ENCODE data around the gene CD28.

The CD28 gene

DNA sequence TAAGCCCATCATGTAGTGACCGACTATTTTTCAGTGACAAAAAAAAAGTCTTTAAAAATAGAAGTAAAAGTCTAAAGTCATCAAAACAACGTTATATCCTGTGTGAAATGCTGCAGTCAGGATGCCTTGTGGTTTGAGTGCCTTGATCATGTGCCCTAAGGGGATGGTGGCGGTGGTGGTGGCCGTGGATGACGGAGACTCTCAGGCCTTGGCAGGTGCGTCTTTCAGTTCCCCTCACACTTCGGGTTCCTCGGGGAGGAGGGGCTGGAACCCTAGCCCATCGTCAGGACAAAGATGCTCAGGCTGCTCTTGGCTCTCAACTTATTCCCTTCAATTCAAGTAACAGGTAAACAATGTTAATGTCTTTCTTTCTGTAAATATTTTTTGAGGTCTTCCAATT lies at the start of gene CD28:
CD28 (plus strand) TSS at position 237 of the 400 bp plus-strand sequence; CDS start at position 295, 58 bp downstream.
- peak; percentile 50 to 67 for DNase-seq (ENCODE audit: low read depth in 2 of 2)

DNA sequence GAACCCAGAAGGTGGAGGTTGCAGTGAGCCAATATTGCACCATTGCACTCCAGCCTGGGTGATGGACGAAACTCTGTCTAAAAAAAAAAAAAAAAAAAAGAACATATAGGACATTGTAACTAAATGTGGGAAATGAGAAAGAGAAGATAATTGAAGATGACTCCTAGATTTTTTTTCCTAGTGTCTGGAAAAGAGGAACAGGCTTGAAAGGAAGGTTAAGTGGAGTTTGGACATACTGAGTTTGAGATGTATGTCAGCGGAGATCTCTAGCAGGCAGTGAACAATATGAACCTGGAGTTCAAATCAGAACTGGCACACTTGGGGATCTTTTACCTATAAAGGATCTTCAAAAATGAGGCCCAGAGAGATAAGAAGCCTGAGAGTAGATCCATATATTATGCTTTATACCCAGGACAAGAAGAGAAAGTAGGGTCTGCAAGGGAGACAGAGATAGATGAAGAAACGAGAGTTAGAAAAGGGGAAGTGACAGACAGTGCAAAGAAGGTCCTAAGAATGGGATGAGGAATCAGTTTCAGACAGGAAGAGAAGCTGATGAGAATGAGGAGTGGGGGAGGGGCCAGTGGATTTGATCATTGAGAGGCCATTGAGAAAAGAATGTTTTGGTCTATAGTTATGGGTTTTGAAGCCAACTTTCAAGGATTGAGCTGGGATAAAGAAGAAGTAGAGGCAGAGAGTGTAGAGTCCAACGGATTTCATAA lies 46.9 kb upstream of the CD28 start:
- no peak for DNase-seq (ENCODE audit: low read depth in 2 of 2)

DNA sequence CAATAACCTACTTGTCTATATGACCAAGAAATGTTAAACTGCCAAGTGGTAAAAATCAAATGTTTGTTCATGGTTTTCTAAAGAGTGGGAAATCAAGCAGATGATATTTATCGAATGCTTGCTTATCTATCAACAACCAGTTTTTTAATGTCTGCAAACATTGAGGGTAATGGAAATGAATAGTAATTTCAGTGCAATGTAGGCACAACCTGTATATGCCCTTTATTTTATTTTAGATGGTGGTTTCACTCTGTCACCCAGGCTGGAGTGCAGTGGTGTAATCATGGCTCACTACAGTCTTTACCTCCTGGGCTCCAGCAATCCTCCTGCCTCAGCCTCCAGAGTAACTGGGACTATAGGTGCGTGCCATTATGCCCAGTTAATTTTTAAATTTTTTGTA lies 46.0 kb upstream of the CD28 start:
- no peak for DNase-seq (ENCODE audit: low read depth in 2 of 2)

DNA sequence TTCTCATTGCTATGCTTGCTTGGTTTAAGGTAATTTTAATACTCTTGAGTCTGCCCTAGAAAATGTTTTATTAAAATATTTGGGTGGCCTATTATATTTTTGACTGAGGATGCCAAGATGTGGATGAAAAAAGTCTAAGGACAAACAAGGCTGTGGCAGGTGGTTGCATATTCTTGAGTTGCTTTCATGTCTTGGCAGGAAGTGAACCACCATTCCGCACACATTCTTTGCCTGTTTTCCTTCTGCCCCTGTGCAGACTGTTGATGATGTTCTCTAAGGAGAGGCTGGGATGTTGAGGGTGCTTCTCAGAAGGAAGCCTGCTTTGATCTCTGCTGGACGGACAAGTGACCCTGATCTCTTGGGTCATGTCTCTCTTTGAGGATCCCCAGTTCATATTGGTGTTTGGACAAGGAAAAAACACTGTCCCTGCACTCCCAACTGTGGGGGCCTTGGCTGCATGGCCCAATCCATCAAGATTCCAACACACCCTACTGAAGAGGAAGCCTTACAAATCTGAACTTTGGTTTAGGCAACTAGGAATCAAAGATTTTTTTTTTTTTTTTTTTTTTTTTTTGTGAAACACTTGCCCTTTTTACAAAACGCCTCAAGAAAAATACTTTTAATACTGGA lies 45.0 kb upstream of the CD28 start:
- no peak for DNase-seq (ENCODE audit: low read depth in 2 of 2)

DNA sequence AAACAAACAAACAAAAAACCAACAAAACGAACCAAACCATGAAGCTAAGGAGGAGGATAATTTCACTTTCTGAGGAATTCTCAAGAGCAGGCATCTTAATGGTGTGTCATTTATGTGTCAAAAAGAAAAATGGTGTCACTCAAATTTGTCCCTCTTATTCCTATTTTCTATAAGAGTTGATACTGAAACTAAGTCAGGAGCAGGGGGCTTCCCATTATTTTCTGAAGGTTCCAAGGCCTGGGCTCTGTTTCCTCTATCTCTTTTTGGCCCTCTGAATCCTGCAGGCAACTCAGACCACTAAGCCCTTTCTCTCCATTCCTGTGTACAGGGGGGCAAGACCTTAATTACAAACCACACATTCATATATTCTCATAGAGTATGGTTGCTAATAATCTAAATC lies 44.0 kb upstream of the CD28 start:
- no peak for DNase-seq (ENCODE audit: low read depth in 2 of 2)

DNA sequence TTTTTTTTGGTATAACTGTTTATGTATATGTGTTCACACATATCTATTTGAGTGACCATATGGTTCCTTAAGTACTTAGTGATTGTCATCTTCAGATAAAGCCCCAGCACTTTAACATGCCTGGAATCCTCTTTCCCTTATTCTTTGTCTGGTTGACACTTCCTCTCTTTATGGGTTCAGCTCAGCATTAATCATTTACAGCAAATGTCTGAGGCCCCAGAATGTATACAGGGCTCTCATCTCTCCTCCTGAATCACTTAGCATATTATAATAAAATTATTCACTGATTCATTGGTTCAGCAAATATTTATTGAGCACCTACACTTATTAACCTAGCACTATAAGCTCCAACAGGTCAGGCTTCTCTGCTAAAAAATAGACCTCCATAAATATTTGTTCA lies 43.5 kb upstream of the CD28 start:
- no peak for DNase-seq (ENCODE audit: low read depth in 2 of 2)

DNA sequence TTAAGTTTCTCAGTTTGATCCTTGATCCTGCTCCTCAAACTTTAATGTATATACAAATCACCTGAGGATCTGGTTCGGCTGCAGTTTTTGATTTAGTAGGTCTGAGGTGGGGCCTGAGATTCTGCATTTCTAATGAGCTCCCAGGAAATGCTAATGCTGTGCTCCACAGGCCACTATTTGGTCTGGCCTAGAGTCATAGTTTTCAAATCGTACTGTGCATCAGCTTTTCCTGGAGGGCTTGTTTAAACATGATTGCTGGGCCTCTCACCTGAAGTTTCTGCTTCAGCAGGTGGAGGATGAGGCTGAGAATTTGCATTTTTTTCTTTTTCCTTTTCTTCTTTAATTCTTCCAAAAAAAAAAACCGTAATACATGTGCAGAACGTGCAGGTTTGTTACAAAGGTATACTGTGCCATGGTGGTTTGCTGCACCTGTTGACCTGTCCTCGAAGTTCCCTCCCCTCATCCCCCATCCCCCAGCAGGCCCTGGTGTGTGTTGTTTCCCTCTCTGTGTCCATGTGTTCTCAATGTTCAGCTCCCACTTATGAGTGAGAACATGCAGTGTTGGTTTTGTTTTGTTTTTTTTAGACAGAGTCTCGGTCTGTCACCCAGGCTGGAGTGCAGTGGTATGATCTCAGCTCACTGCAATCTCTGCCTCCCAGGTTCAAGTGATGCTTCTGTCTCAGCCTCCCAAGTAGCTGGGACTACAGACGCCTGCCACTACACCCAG lies 42.2 kb upstream of the CD28 start:
- DNase-seq (ENCODE audit: low read depth in 2 of 2) = no peak

DNA sequence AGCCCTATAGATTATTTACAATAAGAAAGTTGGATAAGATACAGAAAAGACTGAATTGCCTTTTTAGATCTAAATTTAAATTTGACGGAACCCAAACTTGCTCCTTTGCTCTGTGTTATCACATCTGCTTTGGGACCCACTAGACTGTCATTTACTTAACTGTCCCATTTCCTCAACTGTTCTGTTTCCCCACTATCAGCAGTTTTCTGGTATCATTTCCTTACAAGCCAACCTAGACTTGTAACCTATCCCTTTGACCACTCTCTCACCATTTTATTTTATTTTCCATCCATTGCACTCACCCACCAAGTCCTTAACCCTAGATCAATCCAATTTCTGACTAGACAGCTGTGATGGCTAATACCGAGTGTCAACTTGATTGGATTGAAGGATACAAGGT lies 38.6 kb upstream of the CD28 start:
- no peak for DNase-seq (ENCODE audit: low read depth in 2 of 2)

DNA sequence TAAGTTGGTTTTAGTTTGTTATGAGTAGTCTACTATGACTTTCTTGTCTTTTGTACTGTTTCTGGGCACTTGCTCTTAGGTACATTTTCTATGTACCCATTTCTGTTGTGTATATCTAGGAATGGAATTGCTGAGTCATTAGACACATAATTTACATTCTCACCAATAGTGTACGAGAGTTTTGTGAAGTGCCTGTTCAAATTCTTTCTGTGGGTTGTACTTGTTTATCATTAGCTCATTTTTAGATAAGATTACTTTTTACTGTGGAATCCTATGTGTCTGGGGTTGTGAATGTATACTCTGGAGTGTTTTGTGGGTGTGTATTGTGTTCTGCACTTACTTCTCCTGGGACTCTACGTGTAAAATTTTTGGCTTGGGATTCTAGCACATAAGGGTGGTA lies 36.6 kb upstream of the CD28 start:
- DNase-seq (ENCODE audit: low read depth in 2 of 2) = no peak

DNA sequence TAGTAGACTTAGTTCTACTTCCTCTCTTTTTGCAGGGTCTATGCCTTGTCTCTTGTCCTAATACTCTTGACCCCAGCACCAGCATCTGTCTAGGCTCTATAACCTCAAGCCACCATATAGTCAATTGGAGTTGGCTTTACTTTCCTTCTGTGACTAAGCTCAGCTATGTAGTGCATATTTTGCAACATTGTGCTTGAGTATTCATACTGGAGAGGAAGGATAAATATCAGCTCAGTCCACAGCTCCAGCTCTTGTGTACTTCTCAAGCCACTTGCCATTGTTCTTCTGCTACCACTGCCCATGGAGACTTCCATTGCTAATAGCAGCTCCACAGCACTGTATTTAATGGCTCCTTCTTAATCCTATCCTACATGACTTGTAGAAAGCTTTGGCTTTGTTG lies 35.5 kb upstream of the CD28 start:
- DNase-seq (ENCODE audit: low read depth in 2 of 2) = no peak

DNA sequence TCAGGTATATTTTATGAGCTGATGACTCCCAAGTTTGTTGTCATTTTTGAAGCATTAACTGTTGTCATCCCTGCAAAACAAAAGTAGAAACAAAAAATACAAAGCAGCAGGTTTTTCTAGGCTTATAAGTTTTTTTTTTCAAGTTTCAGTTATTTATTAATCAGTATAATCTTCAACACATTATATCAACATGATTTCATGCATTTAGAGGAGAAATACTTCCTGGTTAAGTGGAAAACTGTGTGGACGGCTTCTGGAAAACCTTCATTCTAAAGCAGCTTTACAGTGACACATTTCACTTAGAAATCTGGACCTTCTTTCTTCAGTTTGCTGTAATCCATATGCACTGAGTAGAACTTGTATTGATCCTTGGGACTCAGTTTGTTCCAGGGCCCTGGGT lies 34.6 kb upstream of the CD28 start:
- no peak for DNase-seq (ENCODE audit: low read depth in 2 of 2)

DNA sequence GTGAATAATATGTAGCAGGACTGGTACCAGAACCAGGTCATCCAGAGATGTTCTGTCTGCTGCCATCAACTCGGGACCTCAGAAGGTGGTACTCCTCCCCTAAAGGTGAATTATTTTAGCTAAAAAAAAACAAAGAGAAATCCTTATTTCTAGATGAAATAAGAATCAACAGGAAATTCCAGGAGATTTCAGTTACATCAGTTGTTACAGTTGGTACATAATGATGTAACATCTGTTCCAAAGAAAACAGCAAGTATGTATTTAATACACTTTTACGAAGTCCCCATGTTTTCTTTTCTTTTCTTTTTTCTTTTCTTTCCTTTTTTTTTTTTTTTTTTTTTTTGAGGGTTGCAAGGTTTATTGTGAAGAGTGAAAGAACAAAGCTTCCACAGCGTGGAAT lies 33.6 kb upstream of the CD28 start:
- no peak for DNase-seq (ENCODE audit: low read depth in 2 of 2)

DNA sequence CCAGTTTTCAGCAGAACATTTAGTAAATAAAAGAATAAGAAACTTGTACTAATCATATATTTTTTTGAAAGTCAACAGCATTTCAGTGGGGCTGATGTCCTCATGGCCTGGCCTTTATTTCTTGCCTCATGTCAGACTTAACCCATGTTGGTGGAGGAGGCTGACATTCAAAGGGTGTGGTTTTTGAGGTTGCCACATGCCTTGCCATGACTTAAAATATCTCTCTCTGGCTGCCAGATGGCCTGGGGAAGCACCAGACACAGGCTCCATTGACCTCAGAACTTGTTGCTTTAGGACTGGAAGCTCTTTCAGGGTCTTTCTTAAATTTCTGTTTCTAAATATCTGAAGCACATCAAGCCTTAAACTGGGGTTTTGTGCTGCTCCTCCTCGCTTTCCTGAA lies 32.5 kb upstream of the CD28 start:
- no peak for DNase-seq (ENCODE audit: low read depth in 2 of 2)

DNA sequence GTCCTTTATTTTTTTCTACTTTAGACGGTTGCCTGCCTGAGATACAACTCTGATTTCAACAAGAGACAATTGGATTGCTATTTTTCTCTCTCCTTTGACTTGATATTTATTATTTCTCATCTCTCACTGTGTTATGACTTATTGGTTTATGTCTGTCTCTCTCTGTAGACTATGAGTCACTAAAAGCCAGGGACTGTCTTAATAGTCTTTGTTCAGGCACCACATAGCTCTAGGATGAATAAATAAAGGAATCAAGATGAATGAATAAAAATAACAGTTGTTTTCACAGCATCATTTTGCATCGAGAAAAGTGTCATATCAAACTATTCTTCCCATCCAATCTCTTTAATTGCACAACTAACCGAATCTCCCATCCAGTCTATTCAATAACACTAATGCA lies 31.4 kb upstream of the CD28 start:
- DNase-seq (ENCODE audit: low read depth in 2 of 2) = no peak

DNA sequence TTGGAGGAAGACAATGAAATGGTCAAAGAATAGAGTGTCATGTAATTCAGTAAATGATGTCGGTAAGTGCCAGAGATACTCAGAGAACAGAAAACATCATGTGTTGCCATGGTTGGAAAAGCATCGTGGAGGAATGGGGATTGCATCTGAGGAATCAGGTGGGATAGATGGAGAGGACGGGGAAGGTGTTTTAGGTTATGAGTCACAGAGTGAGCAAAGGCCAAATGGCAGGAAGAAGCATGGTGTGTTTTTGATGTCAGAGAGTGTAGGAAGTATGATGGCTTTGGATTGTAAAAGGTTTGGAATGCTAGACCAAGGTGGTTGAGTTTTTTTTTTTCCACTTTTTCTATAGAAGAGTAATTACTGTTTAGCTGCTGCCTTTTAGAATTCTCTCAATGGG lies 27.5 kb upstream of the CD28 start:
- DNase-seq (ENCODE audit: low read depth in 2 of 2) = no peak

DNA sequence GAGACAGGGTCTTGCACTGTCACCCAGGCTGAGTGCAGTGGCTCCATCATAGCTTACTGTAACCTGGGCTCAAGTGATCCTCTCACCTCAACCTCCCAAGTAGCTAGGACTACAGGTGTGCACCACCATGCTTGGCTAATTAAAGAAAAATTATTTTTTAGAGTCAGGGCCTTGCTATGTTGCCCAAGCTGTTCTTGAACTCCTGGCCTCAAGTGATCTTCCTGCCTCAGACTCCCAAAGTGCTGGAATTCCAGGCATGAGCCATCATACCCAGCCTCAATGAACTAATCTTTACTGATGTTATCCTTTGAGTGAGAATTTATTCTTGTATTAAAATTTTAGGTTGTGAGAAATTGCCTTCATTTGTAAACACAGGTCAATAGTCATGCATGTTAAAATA lies 27.0 kb upstream of the CD28 start:
- DNase-seq (ENCODE audit: low read depth in 2 of 2) = no peak

DNA sequence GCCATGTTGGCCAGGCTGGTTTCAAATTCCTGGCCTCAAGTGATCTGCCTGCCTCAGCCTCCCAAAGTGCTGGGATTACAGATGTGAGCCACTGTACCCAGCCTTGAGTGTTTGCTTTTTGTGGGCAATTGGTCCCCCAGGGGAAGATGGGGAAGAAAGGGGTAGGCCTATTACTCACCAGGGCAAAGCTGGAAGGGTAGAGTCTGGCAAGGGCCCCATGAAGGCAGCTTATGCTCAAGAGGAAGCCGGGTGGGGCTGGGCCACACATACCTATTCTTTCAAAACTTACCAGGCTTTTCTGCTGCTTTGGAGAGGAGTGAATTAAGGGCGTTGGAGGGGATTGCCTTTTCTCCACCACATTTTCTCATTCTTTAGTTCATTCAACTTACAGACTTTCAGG lies 24.5 kb upstream of the CD28 start:
- no peak for DNase-seq (ENCODE audit: low read depth in 2 of 2)

DNA sequence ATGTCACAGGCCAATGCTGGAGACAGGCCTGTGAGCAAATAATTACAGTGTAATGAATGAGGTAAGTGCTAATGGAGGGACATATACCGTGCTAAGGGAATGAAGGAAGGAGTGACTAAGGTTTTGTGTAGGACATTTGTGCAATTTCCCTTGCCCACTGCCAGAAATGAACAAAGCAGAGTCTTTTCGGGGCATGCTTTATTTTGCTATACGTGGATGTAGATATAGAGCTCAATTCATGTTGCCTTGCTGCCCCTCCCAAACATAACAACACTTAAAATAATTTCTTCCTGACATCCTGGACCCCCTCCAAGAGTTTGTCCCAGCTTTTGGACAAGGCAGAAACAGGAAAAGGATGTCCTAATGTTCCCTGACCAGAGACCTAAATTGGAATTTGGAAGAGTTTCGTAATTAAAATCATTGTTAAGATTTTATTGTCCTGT lies 23.7 kb upstream of the CD28 start:
- no peak for DNase-seq (ENCODE audit: low read depth in 2 of 2)

DNA sequence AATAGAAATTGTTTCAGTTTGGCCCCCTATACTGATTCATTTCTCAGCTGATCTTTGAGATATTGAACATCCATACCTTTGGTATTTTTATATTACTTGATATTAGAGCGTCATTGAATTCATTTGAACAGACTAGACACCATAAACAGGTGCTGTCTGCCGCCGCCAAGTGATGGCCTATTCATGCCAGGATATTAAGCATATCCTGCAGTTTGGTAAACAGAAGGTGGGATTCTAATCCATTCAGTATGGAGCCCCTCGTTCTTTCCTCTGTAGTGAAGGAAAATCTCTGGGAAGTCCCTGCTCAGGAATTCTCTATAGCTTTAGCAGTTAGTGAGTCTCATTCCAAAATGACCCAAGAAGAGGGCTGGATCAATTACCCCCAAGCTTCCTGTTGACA lies 23.0 kb upstream of the CD28 start:
- no peak for DNase-seq (ENCODE audit: low read depth in 2 of 2)

DNA sequence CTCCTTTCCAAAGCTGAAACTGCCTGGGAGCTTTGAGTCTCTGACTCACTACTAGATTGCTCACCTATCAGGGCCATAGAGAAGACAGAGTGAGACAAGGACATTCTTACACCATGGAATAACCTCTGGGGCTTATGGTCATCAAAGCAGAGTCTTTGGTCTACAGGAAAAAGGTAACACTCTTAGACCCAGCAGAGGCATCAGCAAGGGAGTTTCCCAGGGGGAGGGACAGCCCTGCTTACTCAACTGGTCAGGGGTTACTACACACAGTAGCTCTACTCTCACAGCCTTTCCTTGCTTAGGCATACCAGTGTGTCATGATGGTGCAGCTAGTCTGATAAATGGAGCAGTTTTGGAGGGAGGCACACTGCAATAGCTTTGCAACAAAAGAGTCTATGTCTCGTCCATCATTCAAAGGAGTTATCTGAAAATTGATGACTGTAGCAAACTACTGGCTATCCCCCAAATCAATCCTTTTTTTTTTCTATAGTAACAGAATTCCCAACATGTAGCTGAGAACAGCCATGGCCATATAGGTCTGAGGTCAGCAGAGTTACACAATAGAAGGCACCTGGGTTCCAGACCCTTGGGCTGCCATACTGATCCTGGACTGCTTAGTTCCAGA lies 22.4 kb upstream of the CD28 start:
- no peak for DNase-seq (ENCODE audit: low read depth in 2 of 2)

DNA sequence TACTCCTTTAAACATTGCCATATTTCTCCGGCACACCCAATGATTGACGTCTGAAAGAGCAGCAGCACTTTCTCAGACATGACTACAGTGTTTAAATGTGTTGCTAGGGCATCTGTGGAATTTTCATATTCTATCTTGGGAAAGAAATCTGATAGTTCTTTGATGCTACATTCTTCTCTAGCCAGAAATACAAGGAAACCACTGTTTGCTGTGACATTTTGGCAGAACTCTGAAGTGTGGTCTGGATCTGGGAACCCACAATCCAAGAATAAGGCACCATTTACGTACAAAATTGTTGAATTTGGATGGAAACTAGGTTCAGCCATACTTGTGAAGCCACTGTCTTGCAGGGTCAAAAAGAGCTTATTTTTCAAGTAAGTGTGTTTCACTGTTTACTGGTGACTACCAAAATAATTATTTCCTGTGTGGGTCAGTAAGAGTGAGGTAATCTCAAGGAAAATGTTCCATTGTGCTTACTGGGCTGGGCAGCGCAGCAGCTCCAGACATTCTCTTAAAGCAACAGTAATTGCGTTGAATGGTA lies 21.3 kb upstream of the CD28 start:
- no peak for DNase-seq (ENCODE audit: low read depth in 2 of 2)

DNA sequence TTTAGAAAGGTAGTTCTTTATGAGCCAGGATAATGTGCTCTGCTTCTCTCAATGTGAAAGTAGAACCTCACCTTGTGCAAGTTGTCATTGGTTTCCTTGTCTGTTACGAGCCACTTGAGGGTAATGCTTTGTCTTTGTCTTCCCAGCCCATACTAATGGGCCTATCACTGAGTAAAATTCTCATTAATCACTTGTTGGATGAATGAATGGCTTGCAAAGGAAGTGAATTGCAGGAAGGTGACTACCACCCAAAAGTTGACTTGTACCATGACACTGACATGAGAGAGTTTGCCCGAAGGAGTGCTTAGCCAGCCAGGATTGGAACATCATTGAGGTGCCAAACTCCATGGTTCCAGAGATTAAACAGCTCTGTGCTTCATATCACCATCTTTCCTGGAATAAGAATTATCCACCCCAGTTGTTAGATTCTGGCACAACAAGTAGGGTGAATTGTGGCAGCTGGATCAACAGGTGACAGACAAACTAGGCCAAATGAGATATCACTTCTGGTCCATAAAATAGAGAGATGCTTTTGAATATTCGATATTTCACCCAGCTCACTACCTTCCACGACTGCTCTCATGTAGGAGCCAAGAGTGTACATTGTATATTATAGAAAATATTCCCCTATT lies 20.5 kb upstream of the CD28 start:
- DNase-seq (ENCODE audit: low read depth in 2 of 2) = no peak
